Ascending aorta (tissue), 2 donors: ENCODE results near the gene LAMB3. TPM values are rescaled to one million over a fixed set of nuclear protein-coding genes. Genes with fewer than 3 reads are reported as not detected.
"Not testable (repeated sequence)": the region's sequence is repeated elsewhere in the genome, so short reads cannot be mapped to it uniquely, and the experiment has no call there.

ENCODE experiments used
- DNase-seq, 2 donors: peaks; one replicate each; pipeline ENCODE4 v3.0.0-alpha.2; 2019; ENCODE audit warnings: low spot score in 2 of 2
- H3K27ac ChIP-seq, 2 donors: fragments of 200-600 bp; sonication (generic); one replicate each; pipeline ENCODE4 v1.5.1; 2016 to 2017; ENCODE audit warnings: mild to moderate bottlenecking in 1 of 2
- H3K27me3 ChIP-seq: fragments of 200-600 bp; sonication (generic); one replicate; pipeline ENCODE4 v1.5.1; 2017
- H3K36me3 ChIP-seq, 2 donors: fragments of 200-600 bp; sonication (generic); one replicate each; pipeline ENCODE4 v1.5.1; 2016
- H3K4me1 ChIP-seq, 2 donors: fragments of 200-600 bp; sonication (generic); one replicate each; pipeline ENCODE4 v1.5.1; 2016 to 2017; ENCODE audit warnings: mild to moderate bottlenecking in 1 of 2
- H3K4me3 ChIP-seq, 2 donors: fragments of 200-600 bp; sonication (generic); one replicate each; pipeline ENCODE4 v1.5.1; 2016 to 2017; ENCODE audit warnings: mild to moderate bottlenecking in 1 of 2
- H3K9me3 ChIP-seq, 2 donors: fragments of 200-600 bp; sonication (generic); one replicate each; pipeline ENCODE4 v1.5.1; 2016
- intact Hi-C: fragments of 100-400 bp; cut with DNase I; formaldehyde crosslinking; loops from one replicate; pipeline ENCODE4 v1.15.1; 2023
- total RNA-seq: library from RNA; depleted of rRNA; stranded (reverse); fragments of >200 nt; gene quantifications from one replicate; pipeline ENCODE4 v1.1.0, GENCODE V29; 2016
- TF ChIP-seq, protein P1 (sequence below), 3 experiments: fragments of 200-600 bp in 2 of 3; fragments of 450-650 bp in 1 of 3; sonication (generic) in 2 of 3; IDR thresholded peaks; one replicate each; pipeline ENCODE4 v1.5.1; 2016 to 2019; ENCODE audit warnings: antibody characterized with exemption in 3 of 3, mild to moderate bottlenecking in 1 of 3, moderate library complexity in 1 of 3

LAMB3 gene
- 0.75 TPM for total RNA-seq

DNA sequence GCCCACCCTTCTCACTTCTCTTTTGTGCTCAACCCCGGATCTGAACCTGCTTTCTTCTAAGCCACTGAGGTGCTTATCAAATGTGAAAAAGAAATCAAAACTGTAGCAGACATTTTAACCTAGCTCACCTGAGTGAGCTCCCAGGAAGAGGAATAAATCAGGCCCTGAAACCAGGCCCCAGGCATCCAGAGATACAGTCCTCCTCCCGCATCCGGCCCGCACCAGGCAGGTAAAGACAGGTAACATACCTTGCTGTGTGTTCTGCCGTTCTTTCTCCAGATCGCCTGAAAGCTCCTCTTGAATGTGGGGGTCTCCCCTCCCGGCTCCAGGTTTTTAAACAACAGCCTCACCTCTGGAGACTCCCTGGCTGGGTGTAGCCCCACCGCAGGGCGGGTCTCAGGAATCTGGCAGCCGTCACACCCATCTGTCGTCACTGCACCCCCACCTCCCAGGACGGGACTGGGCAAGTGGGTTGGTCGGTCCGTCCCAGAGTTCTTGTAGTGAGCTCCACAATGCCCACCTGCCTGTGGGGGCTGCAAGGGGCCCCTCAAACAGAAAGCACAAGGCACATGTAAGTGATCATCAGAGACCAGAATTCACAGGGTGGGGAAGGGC is at the start of gene LAMB3:
Gene LAMB3, minus strand, starts transcription at position 305 of the 615 bp plus-strand sequence. CDS start 1,481 bp downstream, outside the sequence.
- Histone ChIP-seq H3K27me3 (no peaks in the 10 kb centered on the region), H3K4me1 (peaks cover 0 to 24% of the 10 kb centered on the region in 2 donors), H3K36me3 (no peaks in the 10 kb centered on the region), H3K4me3 (no peak within 1 kb of the TSS), H3K27ac (peak within 1 kb of the TSS in 1 of 2 donors; percentile 12), H3K9me3 (no peaks in the 10 kb centered on the region)
- intact Hi-C loops: no loop called here
- DNase-seq: no peak
- TF ChIP-seq, protein P1, sequence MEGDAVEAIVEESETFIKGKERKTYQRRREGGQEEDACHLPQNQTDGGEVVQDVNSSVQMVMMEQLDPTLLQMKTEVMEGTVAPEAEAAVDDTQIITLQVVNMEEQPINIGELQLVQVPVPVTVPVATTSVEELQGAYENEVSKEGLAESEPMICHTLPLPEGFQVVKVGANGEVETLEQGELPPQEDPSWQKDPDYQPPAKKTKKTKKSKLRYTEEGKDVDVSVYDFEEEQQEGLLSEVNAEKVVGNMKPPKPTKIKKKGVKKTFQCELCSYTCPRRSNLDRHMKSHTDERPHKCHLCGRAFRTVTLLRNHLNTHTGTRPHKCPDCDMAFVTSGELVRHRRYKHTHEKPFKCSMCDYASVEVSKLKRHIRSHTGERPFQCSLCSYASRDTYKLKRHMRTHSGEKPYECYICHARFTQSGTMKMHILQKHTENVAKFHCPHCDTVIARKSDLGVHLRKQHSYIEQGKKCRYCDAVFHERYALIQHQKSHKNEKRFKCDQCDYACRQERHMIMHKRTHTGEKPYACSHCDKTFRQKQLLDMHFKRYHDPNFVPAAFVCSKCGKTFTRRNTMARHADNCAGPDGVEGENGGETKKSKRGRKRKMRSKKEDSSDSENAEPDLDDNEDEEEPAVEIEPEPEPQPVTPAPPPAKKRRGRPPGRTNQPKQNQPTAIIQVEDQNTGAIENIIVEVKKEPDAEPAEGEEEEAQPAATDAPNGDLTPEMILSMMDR (IDR thresholded peaks at IDR 0.05): no peak

DNA sequence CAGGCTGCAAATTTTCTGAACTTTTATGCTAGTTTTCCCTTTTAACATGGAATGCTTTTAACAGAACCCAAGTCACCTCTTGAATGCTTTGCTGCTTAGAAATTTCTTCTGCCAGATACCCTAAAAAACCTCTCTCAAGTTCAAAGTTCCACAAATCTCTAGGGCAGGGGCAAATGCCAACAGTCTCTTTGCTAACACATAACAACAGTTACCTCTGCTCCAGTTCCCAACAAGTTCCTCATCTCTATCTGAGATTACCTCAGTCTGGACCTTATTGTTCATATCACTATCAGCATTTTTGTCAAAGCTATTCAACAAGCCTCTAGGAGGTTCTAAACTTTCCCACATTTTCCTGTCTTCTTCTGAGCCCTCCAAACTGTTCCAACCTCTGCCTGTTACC is 48.5 kb upstream of the LAMB3 start:
- intact Hi-C loops, H3K36me3 ChIP-seq, H3K9me3 ChIP-seq, DNase-seq, H3K4me3 ChIP-seq, H3K27me3 ChIP-seq, H3K4me1 ChIP-seq, H3K27ac ChIP-seq: not testable (repeated sequence)

GRCh38 chr1:209697126-209697525 is 44.9 kb upstream of the LAMB3 start:
- no peak overlapping the region for H3K27ac ChIP-seq
- intact Hi-C loops: no loop called here
- no peaks in the 10 kb centered on the region for H3K36me3 ChIP-seq
- H3K9me3 ChIP-seq: no peaks in the 10 kb centered on the region
- H3K4me3 ChIP-seq: no peak overlapping the region
- DNase-seq: no peak
- no peaks in the 10 kb centered on the region for H3K4me1 ChIP-seq
- TF ChIP-seq, protein P1 (IDR thresholded peaks at IDR 0.05): no peak
- H3K27me3 ChIP-seq: no peaks in the 10 kb centered on the region

DNA sequence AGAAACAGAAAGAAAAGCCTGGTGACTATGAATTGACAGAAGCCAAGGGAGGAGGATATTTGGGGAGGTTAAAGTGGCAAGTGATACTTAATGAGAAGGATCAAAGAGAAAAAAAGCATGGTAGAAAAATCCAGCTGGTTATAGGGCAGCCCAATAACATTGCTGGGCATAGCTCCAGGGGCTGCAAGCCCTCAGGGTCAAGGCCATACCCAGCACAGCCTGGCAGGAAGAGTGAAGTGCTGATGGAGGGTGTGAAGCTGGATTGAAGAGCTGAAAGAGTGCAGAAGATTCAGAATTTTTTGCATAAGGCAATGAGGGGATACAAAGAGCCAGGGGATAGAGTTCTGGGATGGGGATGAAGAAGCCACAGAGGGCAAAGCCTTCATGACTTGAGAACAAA is 44.4 kb upstream of the LAMB3 start:
- no peaks in the 10 kb centered on the region for H3K4me1 ChIP-seq
- intact Hi-C loops: no loop called here
- TF ChIP-seq, protein P1 (IDR thresholded peaks at IDR 0.05): no peak
- H3K9me3 ChIP-seq: no peaks in the 10 kb centered on the region
- H3K36me3 ChIP-seq: no peaks in the 10 kb centered on the region
- no peak for DNase-seq
- no peak overlapping the region for H3K4me3 ChIP-seq
- H3K27me3 ChIP-seq: no peaks in the 10 kb centered on the region
- H3K27ac ChIP-seq: no peak overlapping the region

DNA sequence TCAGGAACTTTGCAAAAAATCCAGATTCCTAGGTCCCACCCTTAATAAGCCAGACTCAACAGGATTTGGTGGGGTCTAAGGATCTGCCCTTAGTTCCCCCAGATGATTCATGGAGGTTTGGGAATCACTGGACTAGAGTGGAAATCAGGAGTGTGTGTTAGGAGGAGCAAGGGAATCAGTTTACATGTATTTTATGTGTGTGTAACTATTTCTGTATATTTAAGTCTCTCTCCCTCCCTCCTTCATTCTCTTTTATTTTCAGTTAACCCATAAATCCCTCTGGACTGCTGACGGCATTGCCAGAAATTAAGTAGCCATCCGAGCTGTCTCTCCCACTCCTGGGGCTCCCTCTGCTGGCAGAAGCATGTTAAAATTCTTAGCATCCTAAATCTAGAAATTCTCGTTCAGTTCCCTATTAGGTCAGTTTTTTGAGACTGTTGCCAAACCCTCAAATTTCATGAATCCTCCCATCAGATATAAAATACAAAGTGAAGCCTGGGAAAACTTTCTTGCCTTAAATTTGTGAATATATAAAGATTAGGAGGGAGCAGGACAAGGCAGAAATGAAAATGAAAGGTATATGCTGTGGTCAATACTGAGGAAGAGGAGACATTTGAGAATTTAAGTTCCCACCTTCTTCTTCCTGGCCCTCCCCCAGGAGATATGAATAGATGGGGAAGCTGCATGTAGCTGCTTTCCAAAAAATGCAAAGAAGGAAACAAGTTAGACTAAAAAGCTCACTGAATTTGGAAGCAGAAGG is 40.7 kb upstream of the LAMB3 start:
- intact Hi-C loops: loop anchor here (1.0 to 2.0 kb wide), 3 partner anchors 91 to 124 kb away; no protein-coding TSS in a partner anchor

More for the DNA sequence above, 40.7 kb upstream of the LAMB3 start:
- no peaks in the 10 kb centered on the region for H3K27me3 ChIP-seq
- H3K4me1 ChIP-seq: no peaks in the 10 kb centered on the region
- H3K4me3 ChIP-seq: no peak overlapping the region
- TF ChIP-seq, protein P1 (IDR thresholded peaks at IDR 0.05): peak; percentile 72 to 91 (median 73)
- peak in 1 of 2 donors; percentile 72 for DNase-seq
- no peaks in the 10 kb centered on the region for H3K36me3 ChIP-seq
- H3K9me3 ChIP-seq: no peaks in the 10 kb centered on the region
- H3K27ac ChIP-seq: no peak overlapping the region
